Measurements from ENCODE around the gene THAP11. TPM values are rescaled to one million over a fixed set of nuclear protein-coding genes. Genes with fewer than 3 reads are reported as not detected.
A peak's percentile ranks its signal among the peaks of the same experiment; 100 is the strongest.

The THAP11 gene
- total and polyA plus RNA-seq, 10 donors: 19.9 to 80.7 (median 31.9) TPM

DNA sequence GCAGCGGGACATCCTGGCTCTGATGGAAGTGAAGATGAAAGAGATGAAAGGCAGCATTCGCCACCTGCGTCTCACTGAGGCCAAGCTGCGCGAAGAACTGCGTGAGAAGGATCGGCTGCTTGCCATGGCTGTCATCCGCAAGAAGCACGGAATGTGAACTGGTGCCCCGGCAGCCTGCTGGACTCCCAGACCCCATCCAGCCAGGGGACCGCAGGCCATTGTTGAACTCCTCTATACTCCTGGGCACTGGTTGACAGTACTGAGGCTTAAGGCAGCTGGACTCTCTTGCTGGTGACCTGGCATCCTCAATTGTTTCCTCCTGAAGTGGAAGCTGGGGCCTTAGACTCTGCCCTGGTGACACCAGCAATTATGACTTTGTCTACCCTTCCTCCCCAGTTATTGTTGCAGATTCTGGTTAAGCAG, 1.2 kb downstream of the THAP11 start:
- Histone ChIP-seq H3K27me3 (replicated peaks in 1 of 7) (no peaks in the 10 kb centered on the region), H3K4me1 (peaks cover 38 to 62% (median 55%) of the 10 kb centered on the region in 6 donors)
- no peak for DNase-seq

DNA sequence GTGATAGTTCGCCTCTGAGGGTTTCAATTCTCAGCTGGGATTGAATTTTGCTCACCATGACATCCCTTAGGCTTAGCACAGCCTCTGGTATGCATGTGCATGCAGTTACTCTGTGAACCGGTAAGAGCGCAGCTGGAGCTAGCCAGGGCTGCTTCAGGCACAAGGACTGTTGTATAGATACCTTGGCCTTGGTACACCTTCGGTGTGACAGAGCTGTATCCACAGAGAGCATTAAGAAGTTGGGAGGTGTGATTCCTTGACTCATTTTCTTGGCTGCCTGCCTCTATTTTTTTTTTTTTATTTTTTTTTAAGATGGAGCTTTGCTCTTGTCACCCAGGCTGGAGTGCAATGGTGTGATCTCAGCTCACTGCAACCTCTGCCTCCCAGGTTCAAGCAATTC, 2.4 kb downstream of the THAP11 start:
- Histone ChIP-seq H3K27ac (peak overlapping the region in 4 of 8 donors; percentile 99 to 100 (median 100)), H3K27me3 (replicated peaks in 1 of 7) (no peaks in the 10 kb centered on the region), H3K9me3 (no peaks in the 10 kb centered on the region), H3K4me3 (peak overlapping the region in 3 of 8 donors; percentile 81 to 97 (median 81)), H3K4me1 (peaks cover 40 to 73% (median 64%) of the 10 kb centered on the region in 6 donors), H3K36me3 (peaks cover 0 to 3% (median 0%) of the 10 kb centered on the region in 6 donors)
- TF ChIP-seq, protein P1, sequence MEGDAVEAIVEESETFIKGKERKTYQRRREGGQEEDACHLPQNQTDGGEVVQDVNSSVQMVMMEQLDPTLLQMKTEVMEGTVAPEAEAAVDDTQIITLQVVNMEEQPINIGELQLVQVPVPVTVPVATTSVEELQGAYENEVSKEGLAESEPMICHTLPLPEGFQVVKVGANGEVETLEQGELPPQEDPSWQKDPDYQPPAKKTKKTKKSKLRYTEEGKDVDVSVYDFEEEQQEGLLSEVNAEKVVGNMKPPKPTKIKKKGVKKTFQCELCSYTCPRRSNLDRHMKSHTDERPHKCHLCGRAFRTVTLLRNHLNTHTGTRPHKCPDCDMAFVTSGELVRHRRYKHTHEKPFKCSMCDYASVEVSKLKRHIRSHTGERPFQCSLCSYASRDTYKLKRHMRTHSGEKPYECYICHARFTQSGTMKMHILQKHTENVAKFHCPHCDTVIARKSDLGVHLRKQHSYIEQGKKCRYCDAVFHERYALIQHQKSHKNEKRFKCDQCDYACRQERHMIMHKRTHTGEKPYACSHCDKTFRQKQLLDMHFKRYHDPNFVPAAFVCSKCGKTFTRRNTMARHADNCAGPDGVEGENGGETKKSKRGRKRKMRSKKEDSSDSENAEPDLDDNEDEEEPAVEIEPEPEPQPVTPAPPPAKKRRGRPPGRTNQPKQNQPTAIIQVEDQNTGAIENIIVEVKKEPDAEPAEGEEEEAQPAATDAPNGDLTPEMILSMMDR (IDR thresholded peaks at IDR 0.05 in 8 of 11, conservative IDR thresholded peaks at IDR 0.05 in 3 of 11): no peak
- TF ChIP-seq POLR2AphosphoS5 (IDR thresholded peaks at IDR 0.05) (no peak), POLR2A (IDR thresholded peaks at IDR 0.05) (no peak)
- WGBS, 5 donors: 89 to 94% (median 92%) methylated on average over 4 of the region's 4 CpGs
- DNase-seq: no peak
- intact Hi-C loops (cut with DNase I; ENCODE audit: low total_unique reads): loop anchor here (10.0 kb wide), 1 partner anchor 90 kb away; the partner anchor contains the start of genes CTRL and PSMB10

More for the DNA sequence above, 1.2 kb downstream of the THAP11 start:
- Histone ChIP-seq H3K27ac (peak overlapping the region; percentile 98 to 100 (median 100)), H3K9me3 (no peaks in the 10 kb centered on the region), H3K4me3 (peak overlapping the region; percentile 59 to 97 (median 81)), H3K36me3 (no peaks in the 10 kb centered on the region)
- intact Hi-C loops (cut with DNase I; ENCODE audit: low total_unique reads): loop anchor here (10.0 kb wide), 1 partner anchor 91 kb away; the partner anchor contains the start of genes CTRL and PSMB10
- TF ChIP-seq POLR2AphosphoS5 (IDR thresholded peaks at IDR 0.05): peak in 1 of 3 donors; percentile 7
- no peak for TF ChIP-seq POLR2A (IDR thresholded peaks at IDR 0.05)
- WGBS, 5 donors: 5 to 28% (median 16%) methylated on average over 8 to 11 of the region's 11 CpGs

DNA sequence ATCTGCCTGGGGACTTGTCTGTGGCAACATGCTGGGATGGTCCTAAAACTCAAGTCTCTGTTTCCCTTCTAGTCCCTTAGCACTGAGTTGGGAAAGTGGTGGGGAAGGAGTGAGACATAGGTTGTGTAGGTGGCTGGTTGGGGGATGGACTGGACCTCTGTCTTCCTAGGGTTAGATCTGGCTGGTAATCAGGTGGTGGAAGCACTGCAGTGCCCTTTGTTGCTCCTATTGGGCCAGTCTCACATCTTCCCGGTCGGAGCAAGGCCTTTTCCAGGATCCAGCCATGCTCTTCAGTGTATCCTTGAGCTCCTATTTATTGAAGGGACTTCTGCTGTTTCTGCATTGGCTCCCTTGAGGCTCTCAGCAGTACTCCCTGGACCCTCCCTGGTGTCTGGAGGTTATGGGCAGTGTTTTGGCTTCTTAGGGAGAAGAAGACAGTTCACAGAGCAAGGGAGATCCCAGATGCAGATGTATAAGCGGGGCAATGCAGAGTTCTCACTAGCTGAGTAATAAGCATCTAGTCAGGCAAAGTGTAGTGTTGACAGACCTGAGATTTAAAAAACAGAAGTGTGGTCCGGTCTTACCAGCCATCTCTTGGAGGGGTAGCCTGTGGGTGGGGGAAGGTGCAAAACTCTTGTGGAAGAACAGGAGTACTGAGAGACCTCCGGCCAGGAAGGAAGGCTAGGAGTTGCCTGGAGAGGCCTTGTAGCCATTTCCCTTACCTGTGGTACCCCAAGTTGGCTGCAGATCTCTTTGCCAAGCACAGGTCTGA, 3.4 kb downstream of the THAP11 start:
- Histone ChIP-seq H3K27me3 (replicated peaks in 1 of 7) (no peaks in the 10 kb centered on the region), H3K9me3 (no peaks in the 10 kb centered on the region), H3K36me3 (peaks cover 0 to 12% (median 0%) of the 10 kb centered on the region in 6 donors), H3K4me3 (peak overlapping the region in 7 of 8 donors; percentile 70 to 100 (median 98)), H3K4me1 (peaks cover 40 to 81% (median 65%) of the 10 kb centered on the region in 6 donors), H3K27ac (peak overlapping the region in 7 of 8 donors; percentile 92 to 100 (median 95))
- no peak for DNase-seq
- intact Hi-C loops (cut with DNase I; ENCODE audit: low total_unique reads): loop anchor here (10.0 kb wide), 1 partner anchor 89 kb away; the partner anchor contains the start of genes CTRL and PSMB10
- 54 to 67% (median 62%) methylated on average over 5 of the region's 5 CpGs for WGBS, 5 donors
- TF ChIP-seq POLR2A (IDR thresholded peaks at IDR 0.05): no peak
- TF ChIP-seq, protein P1 (IDR thresholded peaks at IDR 0.05 in 8 of 11, conservative IDR thresholded peaks at IDR 0.05 in 3 of 11): no peak
- no peak for TF ChIP-seq POLR2AphosphoS5 (IDR thresholded peaks at IDR 0.05)

DNA sequence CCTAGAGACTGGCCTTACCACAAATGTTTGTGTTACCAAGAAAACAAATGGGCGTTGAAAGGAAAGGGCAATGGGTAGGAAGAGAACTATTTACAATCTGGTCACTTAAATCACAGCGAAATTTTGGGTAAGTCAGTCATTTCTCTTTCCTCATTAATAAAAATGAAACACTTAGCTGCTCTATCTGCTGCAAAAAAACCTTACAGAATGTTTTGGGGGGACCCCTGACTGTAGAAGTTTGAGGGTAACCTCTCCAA, 3.9 kb downstream of the THAP11 start:
- Histone ChIP-seq H3K4me1 (peaks cover 40 to 86% (median 67%) of the 10 kb centered on the region in 6 donors), H3K9me3 (no peaks in the 10 kb centered on the region), H3K36me3 (peaks cover 0 to 15% (median 0%) of the 10 kb centered on the region in 6 donors), H3K27ac (peak overlapping the region; percentile 75 to 100 (median 94)), H3K4me3 (peak overlapping the region; percentile 61 to 100 (median 98)), H3K27me3 (replicated peaks in 1 of 7) (no peaks in the 10 kb centered on the region)
- DNase-seq: no peak
- TF ChIP-seq, protein P1 (IDR thresholded peaks at IDR 0.05 in 8 of 11, conservative IDR thresholded peaks at IDR 0.05 in 3 of 11): no peak
- TF ChIP-seq POLR2AphosphoS5 (IDR thresholded peaks at IDR 0.05) (no peak), POLR2A (IDR thresholded peaks at IDR 0.05) (no peak)
- WGBS, 5 donors: 0 to 4% (median 3%) methylated on average over 2 of the region's 2 CpGs
- intact Hi-C loops (cut with DNase I; ENCODE audit: low total_unique reads): loop anchor here (10.0 kb wide), 1 partner anchor 89 kb away; the partner anchor contains the start of genes CTRL and PSMB10

All from spleen (tissue), 11 donors.